ENCODE data around the gene ARTN. TPM values are rescaled to one million over a fixed set of nuclear protein-coding genes. Genes with fewer than 3 reads are reported as not detected.

Gene ARTN, protein sequence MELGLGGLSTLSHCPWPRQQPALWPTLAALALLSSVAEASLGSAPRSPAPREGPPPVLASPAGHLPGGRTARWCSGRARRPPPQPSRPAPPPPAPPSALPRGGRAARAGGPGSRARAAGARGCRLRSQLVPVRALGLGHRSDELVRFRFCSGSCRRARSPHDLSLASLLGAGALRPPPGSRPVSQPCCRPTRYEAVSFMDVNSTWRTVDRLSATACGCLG
- total RNA-seq, result 1 to 10 TPM in 3 of 7 donors, under 1 TPM in 4; 0.72 to 1.3 (median 0.92) TPM
- polyA plus RNA-seq, result under 1 TPM in 1 of 2 donors, not detected in 1; 0.75 TPM
- long read RNA-seq, donor 1, result 0 reads
- long read RNA-seq, donor 2, result 0 reads
- long read RNA-seq, donor 3, partial matches to known transcripts, result 0 of 2 reads
- long read RNA-seq, donor 3, other reads (novel, unspliced or antisense), result 2 of 2 reads

DNA sequence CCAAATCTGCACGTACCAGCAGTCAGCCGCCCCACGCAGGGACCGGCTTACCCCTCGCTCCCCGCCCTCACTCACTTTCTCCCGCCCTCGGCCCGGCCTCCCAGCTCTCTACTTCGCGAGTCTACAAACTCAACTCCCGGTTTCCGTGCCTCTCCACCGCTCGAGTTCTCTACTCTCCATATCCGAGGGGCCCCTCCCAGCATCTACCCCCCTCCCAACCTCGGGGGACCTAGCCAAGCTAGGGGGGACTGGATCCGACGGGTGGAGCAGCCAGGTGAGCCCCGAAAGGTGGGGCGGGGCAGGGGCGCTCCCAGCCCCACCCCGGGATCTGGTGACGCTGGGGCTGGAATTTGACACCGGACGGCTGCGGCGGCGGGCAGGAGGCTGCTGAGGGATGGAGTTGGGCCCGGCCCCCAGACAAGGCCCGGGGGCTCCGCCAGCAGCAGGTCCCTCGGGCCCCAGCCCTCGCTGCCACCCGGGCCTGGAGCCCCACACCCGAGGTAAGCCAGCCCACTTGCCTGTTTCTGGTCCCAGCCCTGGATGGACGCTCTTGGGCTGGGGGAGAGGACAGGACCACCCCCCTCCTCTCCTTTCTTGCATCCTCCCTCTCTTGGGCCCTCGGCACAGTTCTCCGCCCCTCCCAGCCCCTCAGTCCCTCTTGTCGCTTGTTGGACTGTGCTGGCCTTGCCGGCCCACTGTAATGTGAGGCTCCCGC, at the start of gene ARTN:
ARTN (plus strand) TSS at position 416 of the 715 bp plus-strand sequence. CDS start 1,856 bp downstream, outside the sequence.
- H3K9me3 ChIP-seq, result no peaks in the 10 kb centered on the region
- intact Hi-C loops (cut with DNase I), result loop anchor here (1.0 to 10.0 kb wide), 6 partner anchors 166 to 709 kb away; partner anchors contain the start of gene PTPRF (in 1 of the 4)
- DNase-seq, result peak in 2 of 5 donors; percentile 22 to 37
- WGBS, 3 donors, result 1 to 2% (median 2%) methylated on average over 41 to 42 of the region's 42 CpGs
- TF ChIP-seq EP300 (IDR thresholded peaks at IDR 0.05), result no peak
- no peak for TF ChIP-seq POLR2A (IDR thresholded peaks at IDR 0.05)
- TF ChIP-seq, protein P1, sequence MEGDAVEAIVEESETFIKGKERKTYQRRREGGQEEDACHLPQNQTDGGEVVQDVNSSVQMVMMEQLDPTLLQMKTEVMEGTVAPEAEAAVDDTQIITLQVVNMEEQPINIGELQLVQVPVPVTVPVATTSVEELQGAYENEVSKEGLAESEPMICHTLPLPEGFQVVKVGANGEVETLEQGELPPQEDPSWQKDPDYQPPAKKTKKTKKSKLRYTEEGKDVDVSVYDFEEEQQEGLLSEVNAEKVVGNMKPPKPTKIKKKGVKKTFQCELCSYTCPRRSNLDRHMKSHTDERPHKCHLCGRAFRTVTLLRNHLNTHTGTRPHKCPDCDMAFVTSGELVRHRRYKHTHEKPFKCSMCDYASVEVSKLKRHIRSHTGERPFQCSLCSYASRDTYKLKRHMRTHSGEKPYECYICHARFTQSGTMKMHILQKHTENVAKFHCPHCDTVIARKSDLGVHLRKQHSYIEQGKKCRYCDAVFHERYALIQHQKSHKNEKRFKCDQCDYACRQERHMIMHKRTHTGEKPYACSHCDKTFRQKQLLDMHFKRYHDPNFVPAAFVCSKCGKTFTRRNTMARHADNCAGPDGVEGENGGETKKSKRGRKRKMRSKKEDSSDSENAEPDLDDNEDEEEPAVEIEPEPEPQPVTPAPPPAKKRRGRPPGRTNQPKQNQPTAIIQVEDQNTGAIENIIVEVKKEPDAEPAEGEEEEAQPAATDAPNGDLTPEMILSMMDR (IDR thresholded peaks at IDR 0.05), result no peak
- H3K36me3 ChIP-seq, result no peaks in the 10 kb centered on the region
- H3K4me1 ChIP-seq (ENCODE audit: insufficient read depth), result peaks cover 4% of the 10 kb centered on the region
- peak within 1 kb of the TSS; percentile 21 for H3K4me3 ChIP-seq
- no peak within 1 kb of the TSS for H3K27ac ChIP-seq
- no peaks in the 10 kb centered on the region for H3K27me3 ChIP-seq

DNA sequence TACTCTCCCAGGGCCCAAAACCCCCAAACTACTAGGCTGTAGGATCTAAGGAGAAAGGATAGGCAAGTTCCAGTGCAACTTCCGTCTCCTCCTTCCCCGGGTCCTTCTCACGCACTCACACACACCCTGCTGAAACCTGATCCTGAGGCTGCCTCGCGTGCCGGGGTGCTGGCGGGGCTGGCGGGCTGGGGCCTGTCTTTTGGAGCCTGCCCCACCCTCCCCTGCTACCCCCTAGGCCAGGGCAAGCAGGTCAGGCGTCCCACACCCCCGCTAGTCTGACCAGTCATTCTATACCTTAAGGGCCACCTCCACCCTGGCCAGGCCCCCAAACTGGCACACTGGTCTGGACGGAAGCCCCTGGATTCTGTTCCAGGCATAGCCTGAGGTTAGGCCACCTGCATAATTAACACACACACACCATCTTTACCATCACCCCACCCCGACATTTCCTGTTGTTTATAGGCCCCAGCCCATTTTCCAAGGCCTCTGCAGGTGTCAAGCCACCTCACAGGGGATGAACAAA, 48.3 kb upstream of the ARTN start:
- TF ChIP-seq, protein P1 (IDR thresholded peaks at IDR 0.05), result no peak
- no peak for TF ChIP-seq POLR2A (IDR thresholded peaks at IDR 0.05)
- no peak for TF ChIP-seq EP300 (IDR thresholded peaks at IDR 0.05)
- intact Hi-C loops (cut with DNase I), result no loop called here
- Histone ChIP-seq H3K36me3 (no peaks in the 10 kb centered on the region), H3K27me3 (no peaks in the 10 kb centered on the region), H3K4me3 (no peak overlapping the region), H3K4me1 (ENCODE audit: insufficient read depth) (no peaks in the 10 kb centered on the region), H3K9me3 (no peaks in the 10 kb centered on the region), H3K27ac (no peak overlapping the region)
- DNase-seq, result no peak
- 82 to 88% (median 87%) methylated on average over 12 of the region's 12 CpGs for WGBS, 3 donors

DNA sequence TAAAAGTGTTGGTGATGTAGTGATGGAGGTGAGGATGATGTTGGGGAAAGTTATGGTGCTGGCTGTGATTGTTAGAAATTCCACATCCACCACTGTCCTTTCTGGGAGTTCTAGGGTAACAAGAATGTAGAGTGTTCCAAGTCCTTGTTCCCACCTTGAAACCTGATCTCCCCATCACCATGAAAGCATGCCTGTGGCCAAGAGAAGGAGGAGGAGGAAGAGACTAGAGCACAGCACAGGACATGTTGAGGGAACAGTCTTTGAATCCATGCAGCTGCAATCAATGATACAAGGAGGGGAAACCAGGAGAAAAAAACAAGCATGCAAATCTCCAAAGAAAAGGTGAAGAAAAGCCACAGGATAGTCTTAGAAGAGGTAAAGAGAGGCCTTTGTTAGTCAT, 45.9 kb upstream of the ARTN start:
- Histone ChIP-seq H3K27me3 (no peaks in the 10 kb centered on the region), H3K9me3 (no peaks in the 10 kb centered on the region), H3K4me1 (ENCODE audit: insufficient read depth) (no peaks in the 10 kb centered on the region), H3K27ac (no peak overlapping the region), H3K36me3 (no peaks in the 10 kb centered on the region), H3K4me3 (no peak overlapping the region)
- intact Hi-C loops (cut with DNase I), result no loop called here
- TF ChIP-seq, protein P1 (IDR thresholded peaks at IDR 0.05), result no peak
- TF ChIP-seq EP300 (IDR thresholded peaks at IDR 0.05) (no peak), POLR2A (IDR thresholded peaks at IDR 0.05) (no peak)
- no peak for DNase-seq

GRCh38 chr1:43890815-43891214, 42.8 kb upstream of the ARTN start:
- 92 to 96% (median 92%) methylated on average over 5 of the region's 5 CpGs for WGBS, 3 donors

More at GRCh38 chr1:43890815-43891214, 42.8 kb upstream of the ARTN start:
- Histone ChIP-seq H3K27ac (no peak overlapping the region), H3K36me3 (no peaks in the 10 kb centered on the region), H3K27me3 (no peaks in the 10 kb centered on the region), H3K9me3 (no peaks in the 10 kb centered on the region), H3K4me1 (ENCODE audit: insufficient read depth) (no peaks in the 10 kb centered on the region), H3K4me3 (no peak overlapping the region)
- TF ChIP-seq, protein P1 (IDR thresholded peaks at IDR 0.05), result no peak
- no peak for TF ChIP-seq POLR2A (IDR thresholded peaks at IDR 0.05)
- TF ChIP-seq EP300 (IDR thresholded peaks at IDR 0.05), result no peak
- intact Hi-C loops (cut with DNase I), result no loop called here
- DNase-seq, result no peak

Data from ovary (tissue), 10 donors.